ELF-1 (cell line): ENCODE results near the gene FOXF1.

Experiments used
- DNase-seq: peaks from one replicate; pipeline ENCODE4 v3.0.0-alpha.2; 2016; ENCODE audit warnings: low read depth, low spot score

The FOXF1 gene

GRCh38 chr16:86510465-86511261 is at the start of gene FOXF1:
TSS of gene FOXF1 (plus strand) at chr16:86510527. CDS start at chr16:86510570, 43 bp downstream.
- DNase-seq, result peak; percentile 55

- DNase-seq, result no peak
Measured at GRCh38 chr16:86461037-86461436, 49.3 kb upstream of the FOXF1 start.

GRCh38 chr16:86462334-86463084 is 47.8 kb upstream of the FOXF1 start:
- DNase-seq, result no peak

GRCh38 chr16:86464044-86464443 is 46.3 kb upstream of the FOXF1 start:
- no peak for DNase-seq

GRCh38 chr16:86465434-86465833 is 44.9 kb upstream of the FOXF1 start:
- DNase-seq, result no peak

GRCh38 chr16:86466696-86467406 is 43.5 kb upstream of the FOXF1 start:
- no peak for DNase-seq

- no peak for DNase-seq
Measured at GRCh38 chr16:86467490-86467889, 42.8 kb upstream of the FOXF1 start.

- no peak for DNase-seq
Measured at GRCh38 chr16:86470964-86471363, 39.4 kb upstream of the FOXF1 start.

- DNase-seq, result no peak
Measured at GRCh38 chr16:86471896-86472295, 38.4 kb upstream of the FOXF1 start.

GRCh38 chr16:86472366-86472765 is 38.0 kb upstream of the FOXF1 start:
- no peak for DNase-seq

GRCh38 chr16:86476956-86477534 is 33.3 kb upstream of the FOXF1 start:
- DNase-seq, result no peak

- no peak for DNase-seq
Measured at GRCh38 chr16:86477642-86478041, 32.7 kb upstream of the FOXF1 start.

- no peak for DNase-seq
Measured at GRCh38 chr16:86478779-86479178, 31.5 kb upstream of the FOXF1 start.

- no peak for DNase-seq
Measured at GRCh38 chr16:86479419-86479818, 30.9 kb upstream of the FOXF1 start.

GRCh38 chr16:86480444-86480843 is 29.9 kb upstream of the FOXF1 start:
- no peak for DNase-seq

GRCh38 chr16:86481607-86482006 is 28.7 kb upstream of the FOXF1 start:
- no peak for DNase-seq

GRCh38 chr16:86484240-86484639 is 26.1 kb upstream of the FOXF1 start:
- DNase-seq, result no peak

GRCh38 chr16:86485746-86486145 is 24.6 kb upstream of the FOXF1 start:
- DNase-seq, result no peak

GRCh38 chr16:86490859-86491639 is 19.3 kb upstream of the FOXF1 start:
- DNase-seq, result no peak

- DNase-seq, result no peak
Measured at GRCh38 chr16:86491640-86492023, 18.7 kb upstream of the FOXF1 start.

- DNase-seq, result no peak
Measured at GRCh38 chr16:86492267-86492960, 17.9 kb upstream of the FOXF1 start.
